ENCODE measurements around the gene MINDY4B. TPM values are rescaled to one million over a fixed set of nuclear protein-coding genes. Genes with fewer than 3 reads are reported as not detected.

The MINDY4B gene
- total and polyA plus RNA-seq, 2 experiments from 2014 or later = not detected

GRCh38 chr3:150874666-150875219 is 30.5 kb downstream of the MINDY4B start:
- H3K27ac ChIP-seq (ENCODE audit: low read depth) = no peak overlapping the region
- H3F3A ChIP-seq (replicated peaks; ENCODE audit: low read depth) = no peaks in the 10 kb centered on the region
- TF ChIP-seq, protein P1, sequence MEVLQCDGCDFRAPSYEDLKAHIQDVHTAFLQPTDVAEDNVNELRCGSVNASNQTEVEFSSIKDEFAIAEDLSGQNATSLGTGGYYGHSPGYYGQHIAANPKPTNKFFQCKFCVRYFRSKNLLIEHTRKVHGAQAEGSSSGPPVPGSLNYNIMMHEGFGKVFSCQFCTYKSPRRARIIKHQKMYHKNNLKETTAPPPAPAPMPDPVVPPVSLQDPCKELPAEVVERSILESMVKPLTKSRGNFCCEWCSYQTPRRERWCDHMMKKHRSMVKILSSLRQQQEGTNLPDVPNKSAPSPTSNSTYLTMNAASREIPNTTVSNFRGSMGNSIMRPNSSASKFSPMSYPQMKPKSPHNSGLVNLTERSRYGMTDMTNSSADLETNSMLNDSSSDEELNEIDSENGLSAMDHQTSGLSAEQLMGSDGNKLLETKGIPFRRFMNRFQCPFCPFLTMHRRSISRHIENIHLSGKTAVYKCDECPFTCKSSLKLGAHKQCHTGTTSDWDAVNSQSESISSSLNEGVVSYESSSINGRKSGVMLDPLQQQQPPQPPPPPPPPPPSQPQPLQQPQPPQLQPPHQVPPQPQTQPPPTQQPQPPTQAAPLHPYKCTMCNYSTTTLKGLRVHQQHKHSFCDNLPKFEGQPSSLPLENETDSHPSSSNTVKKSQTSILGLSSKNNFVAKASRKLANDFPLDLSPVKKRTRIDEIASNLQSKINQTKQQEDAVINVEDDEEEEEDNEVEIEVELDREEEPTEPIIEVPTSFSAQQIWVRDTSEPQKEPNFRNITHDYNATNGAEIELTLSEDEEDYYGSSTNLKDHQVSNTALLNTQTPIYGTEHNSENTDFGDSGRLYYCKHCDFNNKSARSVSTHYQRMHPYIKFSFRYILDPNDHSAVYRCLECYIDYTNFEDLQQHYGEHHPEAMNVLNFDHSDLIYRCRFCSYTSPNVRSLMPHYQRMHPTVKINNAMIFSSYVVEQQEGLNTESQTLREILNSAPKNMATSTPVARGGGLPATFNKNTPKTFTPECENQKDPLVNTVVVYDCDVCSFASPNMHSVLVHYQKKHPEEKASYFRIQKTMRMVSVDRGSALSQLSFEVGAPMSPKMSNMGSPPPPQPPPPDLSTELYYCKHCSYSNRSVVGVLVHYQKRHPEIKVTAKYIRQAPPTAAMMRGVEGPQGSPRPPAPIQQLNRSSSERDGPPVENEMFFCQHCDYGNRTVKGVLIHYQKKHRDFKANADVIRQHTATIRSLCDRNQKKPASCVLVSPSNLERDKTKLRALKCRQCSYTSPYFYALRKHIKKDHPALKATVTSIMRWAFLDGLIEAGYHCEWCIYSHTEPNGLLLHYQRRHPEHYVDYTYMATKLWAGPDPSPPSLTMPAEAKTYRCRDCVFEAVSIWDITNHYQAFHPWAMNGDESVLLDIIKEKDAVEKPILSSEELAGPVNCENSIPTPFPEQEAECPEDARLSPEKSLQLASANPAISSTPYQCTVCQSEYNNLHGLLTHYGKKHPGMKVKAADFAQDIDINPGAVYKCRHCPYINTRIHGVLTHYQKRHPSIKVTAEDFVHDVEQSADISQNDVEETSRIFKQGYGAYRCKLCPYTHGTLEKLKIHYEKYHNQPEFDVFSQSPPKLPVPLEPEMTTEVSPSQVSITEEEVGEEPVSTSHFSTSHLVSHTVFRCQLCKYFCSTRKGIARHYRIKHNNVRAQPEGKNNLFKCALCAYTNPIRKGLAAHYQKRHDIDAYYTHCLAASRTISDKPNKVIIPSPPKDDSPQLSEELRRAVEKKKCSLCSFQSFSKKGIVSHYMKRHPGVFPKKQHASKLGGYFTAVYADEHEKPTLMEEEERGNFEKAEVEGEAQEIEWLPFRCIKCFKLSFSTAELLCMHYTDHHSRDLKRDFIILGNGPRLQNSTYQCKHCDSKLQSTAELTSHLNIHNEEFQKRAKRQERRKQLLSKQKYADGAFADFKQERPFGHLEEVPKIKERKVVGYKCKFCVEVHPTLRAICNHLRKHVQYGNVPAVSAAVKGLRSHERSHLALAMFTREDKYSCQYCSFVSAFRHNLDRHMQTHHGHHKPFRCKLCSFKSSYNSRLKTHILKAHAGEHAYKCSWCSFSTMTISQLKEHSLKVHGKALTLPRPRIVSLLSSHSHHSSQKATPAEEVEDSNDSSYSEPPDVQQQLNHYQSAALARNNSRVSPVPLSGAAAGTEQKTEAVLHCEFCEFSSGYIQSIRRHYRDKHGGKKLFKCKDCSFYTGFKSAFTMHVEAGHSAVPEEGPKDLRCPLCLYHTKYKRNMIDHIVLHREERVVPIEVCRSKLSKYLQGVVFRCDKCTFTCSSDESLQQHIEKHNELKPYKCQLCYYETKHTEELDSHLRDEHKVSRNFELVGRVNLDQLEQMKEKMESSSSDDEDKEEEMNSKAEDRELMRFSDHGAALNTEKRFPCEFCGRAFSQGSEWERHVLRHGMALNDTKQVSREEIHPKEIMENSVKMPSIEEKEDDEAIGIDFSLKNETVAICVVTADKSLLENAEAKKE (CRISPR knock-in tag; IDR thresholded peaks at IDR 0.05) = no peak
- TF ChIP-seq JUNB (IDR thresholded peaks at IDR 0.05; ENCODE audit: unreplicated experiment) (no peak), ZNF114 (CRISPR knock-in tag; IDR thresholded peaks at IDR 0.05) (no peak), EZH2 (IDR thresholded peaks at IDR 0.05; ENCODE audit: low read depth, unreplicated experiment) (no peak), ZNF331 (CRISPR knock-in tag; IDR thresholded peaks at IDR 0.05; ENCODE audit: low read depth) (no peak), NANOG (IDR thresholded peaks at IDR 0.05; ENCODE audit: borderline replicate concordance) (no peak), STAT1 (IDR thresholded peaks at IDR 0.05; ENCODE audit: unreplicated experiment) (no peak)
- TF ChIP-seq, protein P2, sequence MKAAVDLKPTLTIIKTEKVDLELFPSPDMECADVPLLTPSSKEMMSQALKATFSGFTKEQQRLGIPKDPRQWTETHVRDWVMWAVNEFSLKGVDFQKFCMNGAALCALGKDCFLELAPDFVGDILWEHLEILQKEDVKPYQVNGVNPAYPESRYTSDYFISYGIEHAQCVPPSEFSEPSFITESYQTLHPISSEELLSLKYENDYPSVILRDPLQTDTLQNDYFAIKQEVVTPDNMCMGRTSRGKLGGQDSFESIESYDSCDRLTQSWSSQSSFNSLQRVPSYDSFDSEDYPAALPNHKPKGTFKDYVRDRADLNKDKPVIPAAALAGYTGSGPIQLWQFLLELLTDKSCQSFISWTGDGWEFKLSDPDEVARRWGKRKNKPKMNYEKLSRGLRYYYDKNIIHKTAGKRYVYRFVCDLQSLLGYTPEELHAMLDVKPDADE (IDR thresholded peaks at IDR 0.05) = no peak
- TF ChIP-seq, protein P3, sequence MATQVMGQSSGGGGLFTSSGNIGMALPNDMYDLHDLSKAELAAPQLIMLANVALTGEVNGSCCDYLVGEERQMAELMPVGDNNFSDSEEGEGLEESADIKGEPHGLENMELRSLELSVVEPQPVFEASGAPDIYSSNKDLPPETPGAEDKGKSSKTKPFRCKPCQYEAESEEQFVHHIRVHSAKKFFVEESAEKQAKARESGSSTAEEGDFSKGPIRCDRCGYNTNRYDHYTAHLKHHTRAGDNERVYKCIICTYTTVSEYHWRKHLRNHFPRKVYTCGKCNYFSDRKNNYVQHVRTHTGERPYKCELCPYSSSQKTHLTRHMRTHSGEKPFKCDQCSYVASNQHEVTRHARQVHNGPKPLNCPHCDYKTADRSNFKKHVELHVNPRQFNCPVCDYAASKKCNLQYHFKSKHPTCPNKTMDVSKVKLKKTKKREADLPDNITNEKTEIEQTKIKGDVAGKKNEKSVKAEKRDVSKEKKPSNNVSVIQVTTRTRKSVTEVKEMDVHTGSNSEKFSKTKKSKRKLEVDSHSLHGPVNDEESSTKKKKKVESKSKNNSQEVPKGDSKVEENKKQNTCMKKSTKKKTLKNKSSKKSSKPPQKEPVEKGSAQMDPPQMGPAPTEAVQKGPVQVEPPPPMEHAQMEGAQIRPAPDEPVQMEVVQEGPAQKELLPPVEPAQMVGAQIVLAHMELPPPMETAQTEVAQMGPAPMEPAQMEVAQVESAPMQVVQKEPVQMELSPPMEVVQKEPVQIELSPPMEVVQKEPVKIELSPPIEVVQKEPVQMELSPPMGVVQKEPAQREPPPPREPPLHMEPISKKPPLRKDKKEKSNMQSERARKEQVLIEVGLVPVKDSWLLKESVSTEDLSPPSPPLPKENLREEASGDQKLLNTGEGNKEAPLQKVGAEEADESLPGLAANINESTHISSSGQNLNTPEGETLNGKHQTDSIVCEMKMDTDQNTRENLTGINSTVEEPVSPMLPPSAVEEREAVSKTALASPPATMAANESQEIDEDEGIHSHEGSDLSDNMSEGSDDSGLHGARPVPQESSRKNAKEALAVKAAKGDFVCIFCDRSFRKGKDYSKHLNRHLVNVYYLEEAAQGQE (IDR thresholded peaks at IDR 0.05; ENCODE audit: unreplicated experiment) = no peak
- no peak overlapping the region for H3K4me3 Mint-ChIP-seq
- no peak for ATAC-seq
- H3K4me3 ChIP-seq = no peak overlapping the region
- no peaks in the 10 kb centered on the region for H3K36me3 ChIP-seq (ENCODE audit: insufficient read depth)
- no peaks in the 10 kb centered on the region for H3K79me2 ChIP-seq (replicated peaks; ENCODE audit: insufficient read depth)
- H3K9me2 ChIP-seq (ENCODE audit: insufficient read depth) = no peaks in the 10 kb centered on the region
- H3K4me2 ChIP-seq = no peak overlapping the region
- H3K36me3 Mint-ChIP-seq (ENCODE audit: low read depth) = no peaks in the 10 kb centered on the region
- no peaks in the 10 kb centered on the region for H3K4me1 Mint-ChIP-seq
- no peaks in the 10 kb centered on the region for H3K9me3 Mint-ChIP-seq
- no peak for DNase-seq (ENCODE audit: low spot score)
- H3K27me3 Mint-ChIP-seq (ENCODE audit: insufficient read depth, low read depth, poor library complexity) = no peaks in the 10 kb centered on the region
- H2AFZ ChIP-seq = no peak overlapping the region
- no peaks in the 10 kb centered on the region for H4K20me1 ChIP-seq (replicated peaks; ENCODE audit: insufficient read depth)
- no peaks in the 10 kb centered on the region for H3K27me3 ChIP-seq (ENCODE audit: insufficient read depth)
- H3K27ac Mint-ChIP-seq = no peak overlapping the region
- no peaks in the 10 kb centered on the region for H3K4me1 ChIP-seq (ENCODE audit: insufficient read depth)

All from GM23338 (cell line).